Measurements from ENCODE around the gene EHMT1. TPM values are rescaled to one million over a fixed set of nuclear protein-coding genes. Genes with fewer than 3 reads are reported as not detected.
"Not testable (repeated sequence)": the region's sequence is repeated elsewhere in the genome, so short reads cannot be mapped to it uniquely, and the experiment has no call there.

EHMT1 gene
- total RNA-seq, 1 experiment from 2014 or later = 85.4 TPM

GRCh38 chr9:137759649-137760321, 141.0 kb downstream of the EHMT1 start:
- DNase-seq (ENCODE audit: low spot score) = no peak

DNA sequence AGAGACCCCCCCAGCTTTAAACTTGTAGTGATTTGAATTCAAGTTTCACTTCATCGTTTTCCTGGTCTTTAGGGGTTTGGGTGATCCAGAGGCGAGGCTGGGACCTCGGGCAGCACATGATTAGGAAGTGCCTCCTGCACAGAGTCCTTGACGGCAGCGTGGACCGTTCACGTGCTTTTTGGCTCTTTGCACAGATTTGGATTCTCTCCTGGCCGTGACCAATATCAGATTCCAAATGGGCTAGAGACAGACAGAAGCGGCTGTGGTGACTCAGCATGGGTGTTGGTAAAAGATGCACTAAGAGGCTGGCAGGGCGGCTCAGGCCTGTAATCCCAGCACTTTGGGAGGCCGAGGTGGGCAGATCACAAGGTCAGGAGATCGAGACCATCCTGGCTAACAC, 141.6 kb downstream of the EHMT1 start:
- DNase-seq (ENCODE audit: low spot score) = no peak

DNA sequence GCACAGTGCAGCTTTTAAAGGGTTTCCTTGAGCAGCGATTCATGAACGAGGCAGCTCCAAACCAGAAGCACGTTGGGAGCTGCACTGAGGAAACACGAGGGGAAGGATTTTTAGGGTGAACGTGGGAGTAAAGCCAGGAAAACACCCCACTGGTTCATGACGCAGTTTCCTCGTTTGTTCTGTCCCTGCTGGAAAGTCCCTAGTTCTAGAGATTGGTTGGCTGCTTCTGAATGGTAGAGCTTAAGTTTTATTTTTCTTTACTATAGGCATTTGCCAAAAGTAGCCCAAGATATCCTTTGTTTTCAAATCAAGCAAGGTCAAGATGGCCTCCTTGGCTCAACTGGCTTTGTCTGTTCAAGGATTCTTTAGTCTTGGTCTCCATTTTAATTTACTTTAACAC, 142.2 kb downstream of the EHMT1 start:
- no peak for DNase-seq (ENCODE audit: low spot score)

DNA sequence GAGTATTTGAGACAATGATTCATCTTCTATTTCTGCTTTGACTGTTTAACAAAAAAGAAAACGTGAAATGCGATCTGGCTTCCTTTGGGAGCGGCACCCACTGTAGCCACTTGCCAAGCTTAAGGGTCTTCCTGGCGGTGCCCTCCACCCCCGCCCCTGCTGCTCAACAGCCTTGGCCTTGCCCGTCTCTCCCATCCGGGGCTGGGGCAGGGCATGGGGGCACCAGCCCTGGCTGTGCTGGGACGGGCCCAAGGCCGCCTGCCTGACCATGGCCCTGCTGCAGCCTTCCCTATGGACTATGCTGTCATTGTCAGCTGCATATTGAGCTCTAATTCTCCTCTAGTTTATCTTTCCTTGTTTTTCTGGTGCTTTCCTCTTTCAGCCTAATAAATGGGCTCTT, 143.0 kb downstream of the EHMT1 start:
- DNase-seq (ENCODE audit: low spot score) = no peak

- DNase-seq (ENCODE audit: low spot score) = no peak
Measured at GRCh38 chr9:137762414-137763061, 143.7 kb downstream of the EHMT1 start.

- no peak for DNase-seq (ENCODE audit: low spot score)
Measured at GRCh38 chr9:137763271-137763955, 144.6 kb downstream of the EHMT1 start.

DNA sequence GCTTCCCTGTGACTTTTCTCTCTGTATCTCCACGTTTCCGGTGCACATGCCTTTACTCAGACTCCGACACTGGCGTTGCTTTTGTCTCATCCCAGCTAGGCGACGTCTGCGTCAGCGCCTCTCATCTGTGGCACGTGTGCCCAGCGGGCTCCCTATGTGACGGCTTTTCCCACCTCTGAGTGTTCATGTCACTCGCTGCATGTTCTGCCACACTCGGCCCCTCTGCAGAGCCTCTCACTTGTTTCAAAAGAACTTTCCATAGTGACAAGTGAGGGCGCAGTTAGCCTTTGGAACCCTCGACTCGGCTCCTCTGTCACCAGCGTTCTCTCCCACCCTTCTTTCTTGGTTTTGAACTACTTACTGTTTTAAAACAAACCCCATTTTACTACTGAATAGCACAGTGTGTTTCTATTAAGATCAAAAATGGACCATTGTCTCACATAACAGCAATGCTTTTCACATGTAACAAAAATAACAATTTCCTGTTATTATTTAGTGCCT, 145.4 kb downstream of the EHMT1 start:
- DNase-seq (ENCODE audit: low spot score) = no peak

DNA sequence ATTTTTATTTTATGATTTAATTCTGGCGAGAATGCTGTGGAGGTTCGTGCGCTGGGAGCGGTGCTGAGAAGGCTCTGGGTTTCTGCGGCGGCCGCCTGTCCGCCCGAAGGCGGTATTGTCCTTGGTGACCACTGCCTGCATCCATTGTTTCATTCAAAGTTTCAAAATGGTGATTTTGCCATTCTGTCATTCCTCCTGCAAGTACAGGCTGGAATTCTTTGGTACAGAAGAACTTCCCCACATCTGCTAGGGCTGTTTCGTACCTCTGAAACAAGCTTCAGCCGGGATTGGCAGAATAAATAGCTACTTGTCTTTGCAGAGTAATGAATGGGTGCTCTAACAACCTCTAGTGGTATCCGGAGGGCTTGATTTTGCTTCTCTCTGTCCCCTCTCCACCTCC, 146.2 kb downstream of the EHMT1 start:
- DNase-seq (ENCODE audit: low spot score) = no peak

GRCh38 chr9:137765536-137765935, 146.7 kb downstream of the EHMT1 start:
- DNase-seq (ENCODE audit: low spot score) = no peak

DNA sequence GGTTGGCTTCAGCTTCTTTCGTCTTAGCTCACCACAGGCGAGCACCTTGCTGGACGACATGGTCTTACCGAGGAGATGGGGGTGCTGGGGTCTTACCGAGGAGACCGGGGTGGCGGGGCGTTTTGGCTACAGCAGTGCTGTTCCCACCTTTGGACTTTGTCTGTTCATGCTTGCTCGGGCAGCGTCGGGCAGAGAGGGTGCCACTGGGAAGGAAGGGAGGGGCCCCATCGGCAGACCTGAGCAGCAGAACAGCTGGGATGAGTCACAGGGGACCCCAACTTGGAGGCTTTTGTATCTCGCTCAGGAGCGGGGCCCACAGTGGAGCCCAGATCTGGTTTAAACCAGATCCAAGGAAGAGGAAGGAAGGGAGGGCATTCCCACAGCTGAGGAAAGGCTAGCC, 152.8 kb downstream of the EHMT1 start:
- no peak for DNase-seq (ENCODE audit: low spot score)

- DNase-seq (ENCODE audit: low spot score) = no peak
Measured at GRCh38 chr9:137772281-137772873, 153.6 kb downstream of the EHMT1 start.

- no peak for DNase-seq (ENCODE audit: low spot score)
Measured at GRCh38 chr9:137774775-137775386, 156.1 kb downstream of the EHMT1 start.

- no peak for DNase-seq (ENCODE audit: low spot score)
Measured at GRCh38 chr9:137776306-137776995, 157.6 kb downstream of the EHMT1 start.

- DNase-seq (ENCODE audit: low spot score) = no peak
Measured at GRCh38 chr9:137777761-137778160, 159.0 kb downstream of the EHMT1 start.

DNA sequence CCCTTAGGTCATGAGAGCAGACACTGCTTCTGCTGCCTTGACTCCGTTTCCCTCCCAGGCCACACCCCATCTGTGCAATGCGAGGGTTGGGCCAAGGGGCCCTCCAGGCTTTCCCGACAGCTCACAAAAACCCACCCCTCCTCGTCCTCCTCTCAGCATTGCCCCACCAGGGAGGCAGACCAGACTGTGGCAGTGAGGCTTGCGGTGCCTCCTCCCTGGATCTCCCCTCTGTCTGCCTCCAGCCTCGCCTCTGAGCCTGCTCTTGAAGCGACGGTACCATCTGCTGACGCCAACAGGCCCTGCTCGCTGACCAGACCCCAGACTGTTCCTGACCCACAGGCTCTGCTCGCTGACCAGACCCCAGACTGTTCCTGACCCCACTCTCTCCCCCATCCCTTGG, 159.5 kb downstream of the EHMT1 start:
- no peak for DNase-seq (ENCODE audit: low spot score)

DNA sequence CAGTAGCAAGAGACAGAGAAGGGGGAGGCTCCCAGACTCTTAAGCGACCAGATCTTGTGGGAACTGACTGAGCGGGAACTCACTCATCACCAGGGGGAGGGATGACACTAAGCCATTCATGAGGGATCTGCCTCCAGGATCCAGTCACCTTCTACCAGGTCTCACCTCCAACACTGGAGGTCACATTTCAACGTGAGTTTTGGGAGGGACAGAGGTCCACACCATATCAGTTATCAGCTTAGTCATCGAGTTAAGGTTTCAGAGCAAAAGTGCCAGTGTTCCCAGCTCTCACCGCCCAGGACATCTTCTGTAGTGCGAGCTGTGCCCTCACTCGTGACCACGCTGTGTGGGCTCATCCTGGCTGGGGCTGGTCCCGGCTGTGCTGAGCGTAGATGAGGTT, 160.1 kb downstream of the EHMT1 start:
- DNase-seq (ENCODE audit: low spot score) = no peak

DNA sequence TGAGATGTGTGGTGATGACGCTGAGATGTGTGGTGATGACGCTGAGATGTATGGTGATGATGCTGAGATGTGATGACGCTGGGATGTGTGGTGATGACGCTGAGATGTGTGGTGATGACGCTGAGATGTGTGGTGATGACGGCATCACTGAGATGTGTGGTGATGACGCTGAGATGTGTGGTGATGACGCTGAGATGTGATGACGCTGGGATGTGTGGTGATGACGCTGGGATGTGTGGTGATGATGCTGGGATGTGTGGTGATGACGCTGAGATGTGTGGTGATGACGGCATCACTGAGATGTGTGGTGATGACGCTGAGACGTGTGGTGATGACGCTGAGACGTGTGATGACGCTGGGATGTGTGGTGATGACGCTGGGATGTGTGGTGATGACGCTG, 161.2 kb downstream of the EHMT1 start:
- DNase-seq (ENCODE audit: low spot score) = not testable (repeated sequence)

- DNase-seq (ENCODE audit: low spot score) = no peak
Measured at GRCh38 chr9:137781906-137782585, 163.2 kb downstream of the EHMT1 start.

DNA sequence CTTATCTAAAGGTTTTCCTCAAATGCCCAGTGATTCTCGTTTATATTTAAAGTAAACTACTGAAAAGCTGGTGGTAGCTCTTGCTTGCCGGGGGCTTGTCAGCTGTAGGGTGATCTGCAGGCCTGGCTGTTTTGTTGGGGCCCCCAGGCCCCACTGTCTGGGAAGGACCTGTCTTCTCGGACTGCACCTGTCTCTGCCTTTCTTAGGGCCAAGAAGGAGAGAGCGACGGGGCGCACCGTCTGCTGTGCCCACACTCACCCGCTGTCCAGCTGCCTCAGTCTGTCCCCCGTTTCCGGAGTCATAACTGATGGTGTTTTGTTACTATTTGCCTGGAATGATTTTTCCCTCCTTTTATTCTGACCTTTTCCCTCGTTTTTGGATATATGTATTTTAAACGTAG, 164.7 kb downstream of the EHMT1 start:
- no peak for DNase-seq (ENCODE audit: low spot score)

DNA sequence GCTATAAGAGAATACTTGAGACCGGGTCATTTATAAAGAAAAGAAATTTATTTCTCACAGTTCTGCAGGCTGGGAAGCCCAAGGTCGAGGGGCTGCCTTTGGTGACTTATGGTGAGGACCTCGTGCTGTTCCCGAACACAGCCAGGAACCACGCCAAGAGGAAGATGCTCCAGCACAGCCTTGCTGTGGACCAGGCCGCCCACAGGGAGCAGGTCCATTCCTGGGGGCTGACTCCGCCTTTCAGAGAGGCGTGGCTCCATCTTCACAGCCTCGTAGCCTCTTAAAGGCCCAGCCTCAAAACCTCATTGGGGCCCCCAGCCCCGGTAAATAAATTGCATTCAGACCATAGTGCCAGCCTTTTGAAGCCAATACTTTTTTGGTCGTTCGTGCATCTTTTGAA, 165.2 kb downstream of the EHMT1 start:
- no peak for DNase-seq (ENCODE audit: low spot score)

Data from HT-29 (cell line).